GM12872 (cell line): ENCODE measurements around the gene ARRB1.

Experiments
- TF ChIP-seq, protein P1 (sequence below): IDR thresholded peaks from 3 replicates; pipeline ENCODE4 v1.5.1; 2011; ENCODE audit warnings: low read depth, mild to moderate bottlenecking, low read length, moderate library complexity; ENCODE audit not compliant: insufficient read depth

ARRB1 gene

DNA sequence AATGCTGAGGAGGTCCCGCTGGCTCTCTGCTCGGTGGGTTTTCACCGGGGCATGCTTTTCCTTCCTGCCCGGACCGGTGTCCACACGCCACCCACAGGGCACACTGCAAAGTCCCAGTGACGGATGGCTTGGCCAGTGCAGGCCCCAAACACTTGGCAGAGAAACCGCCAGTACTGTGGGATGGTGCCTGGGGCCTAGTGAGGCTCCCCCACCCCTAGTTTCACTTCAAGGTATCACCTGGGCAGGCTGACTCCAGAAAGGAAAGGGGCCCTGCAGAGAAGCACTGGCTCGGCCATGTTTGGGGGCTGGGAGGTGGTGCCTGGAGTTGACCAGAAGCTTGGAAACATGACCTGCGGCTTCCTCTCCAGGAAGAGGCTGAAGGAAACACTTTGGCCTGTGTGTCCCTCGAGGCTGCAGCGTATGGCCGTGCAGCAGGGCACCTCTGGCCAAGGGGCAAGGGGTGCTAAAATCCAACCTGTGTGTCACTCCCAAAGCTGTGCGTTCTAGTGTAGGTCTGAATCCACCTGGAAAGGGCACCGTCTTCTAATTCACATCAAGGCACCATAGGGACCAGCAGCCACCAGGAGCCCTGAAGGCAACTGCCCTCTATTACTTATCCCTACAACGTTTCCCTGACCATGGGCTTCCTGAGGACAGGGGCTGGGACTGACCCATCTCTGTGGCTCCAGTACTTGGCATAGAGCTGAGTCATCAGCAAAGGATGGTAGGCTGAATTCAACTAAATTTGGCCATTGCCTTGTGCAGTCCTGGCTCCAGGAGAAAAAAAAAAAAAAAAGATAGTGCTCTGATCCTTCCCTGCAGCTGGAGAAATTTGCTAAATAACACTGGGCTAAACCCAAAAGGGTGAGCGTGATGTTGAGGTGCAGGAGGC lies 88.3 kb downstream of the ARRB1 start:
- TF ChIP-seq, protein P1, sequence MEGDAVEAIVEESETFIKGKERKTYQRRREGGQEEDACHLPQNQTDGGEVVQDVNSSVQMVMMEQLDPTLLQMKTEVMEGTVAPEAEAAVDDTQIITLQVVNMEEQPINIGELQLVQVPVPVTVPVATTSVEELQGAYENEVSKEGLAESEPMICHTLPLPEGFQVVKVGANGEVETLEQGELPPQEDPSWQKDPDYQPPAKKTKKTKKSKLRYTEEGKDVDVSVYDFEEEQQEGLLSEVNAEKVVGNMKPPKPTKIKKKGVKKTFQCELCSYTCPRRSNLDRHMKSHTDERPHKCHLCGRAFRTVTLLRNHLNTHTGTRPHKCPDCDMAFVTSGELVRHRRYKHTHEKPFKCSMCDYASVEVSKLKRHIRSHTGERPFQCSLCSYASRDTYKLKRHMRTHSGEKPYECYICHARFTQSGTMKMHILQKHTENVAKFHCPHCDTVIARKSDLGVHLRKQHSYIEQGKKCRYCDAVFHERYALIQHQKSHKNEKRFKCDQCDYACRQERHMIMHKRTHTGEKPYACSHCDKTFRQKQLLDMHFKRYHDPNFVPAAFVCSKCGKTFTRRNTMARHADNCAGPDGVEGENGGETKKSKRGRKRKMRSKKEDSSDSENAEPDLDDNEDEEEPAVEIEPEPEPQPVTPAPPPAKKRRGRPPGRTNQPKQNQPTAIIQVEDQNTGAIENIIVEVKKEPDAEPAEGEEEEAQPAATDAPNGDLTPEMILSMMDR = no peak

DNA sequence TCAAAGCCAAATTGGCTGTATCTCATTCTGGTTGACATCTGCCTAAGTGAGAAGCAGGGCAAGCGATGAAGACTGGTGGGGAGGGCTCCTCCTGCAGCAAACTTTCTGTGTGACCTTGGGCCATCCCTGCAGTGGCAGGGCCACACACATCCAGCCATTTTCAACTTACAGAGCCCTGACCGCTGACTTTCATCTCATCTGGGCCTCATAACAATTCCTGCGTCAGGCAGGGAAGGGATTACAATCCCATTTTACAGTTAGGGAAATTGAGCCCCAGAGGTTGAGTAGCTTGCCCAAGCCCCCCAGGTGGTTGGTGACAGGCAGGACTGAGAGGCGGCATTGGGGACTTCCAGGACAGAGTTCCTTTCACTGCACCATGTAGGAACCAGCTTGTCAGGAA lies 89.0 kb downstream of the ARRB1 start:
- TF ChIP-seq, protein P1 = no peak

DNA sequence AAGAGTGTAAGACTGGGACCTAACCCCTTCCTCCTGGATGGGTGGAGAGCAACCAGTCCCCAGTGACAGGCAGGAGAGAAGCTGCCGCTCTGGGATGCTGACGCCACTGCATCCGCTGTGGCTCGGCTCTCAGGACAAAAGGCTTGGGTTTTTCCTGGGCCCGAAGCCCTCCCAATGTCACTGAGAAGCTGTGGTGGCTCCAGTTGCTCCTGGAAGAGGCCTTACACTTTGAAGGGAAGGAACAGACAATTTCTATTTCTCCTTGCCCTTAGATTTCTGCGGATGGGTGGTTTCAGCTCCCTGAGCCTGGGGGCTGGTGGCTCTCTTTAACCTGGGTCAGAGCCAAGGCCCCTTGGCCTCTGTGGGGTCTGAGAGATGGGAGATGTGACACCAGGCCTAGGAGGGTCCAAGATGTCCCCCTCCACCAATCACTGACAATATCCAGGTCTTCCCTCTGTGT lies 89.5 kb downstream of the ARRB1 start:
- TF ChIP-seq, protein P1 = no peak

DNA sequence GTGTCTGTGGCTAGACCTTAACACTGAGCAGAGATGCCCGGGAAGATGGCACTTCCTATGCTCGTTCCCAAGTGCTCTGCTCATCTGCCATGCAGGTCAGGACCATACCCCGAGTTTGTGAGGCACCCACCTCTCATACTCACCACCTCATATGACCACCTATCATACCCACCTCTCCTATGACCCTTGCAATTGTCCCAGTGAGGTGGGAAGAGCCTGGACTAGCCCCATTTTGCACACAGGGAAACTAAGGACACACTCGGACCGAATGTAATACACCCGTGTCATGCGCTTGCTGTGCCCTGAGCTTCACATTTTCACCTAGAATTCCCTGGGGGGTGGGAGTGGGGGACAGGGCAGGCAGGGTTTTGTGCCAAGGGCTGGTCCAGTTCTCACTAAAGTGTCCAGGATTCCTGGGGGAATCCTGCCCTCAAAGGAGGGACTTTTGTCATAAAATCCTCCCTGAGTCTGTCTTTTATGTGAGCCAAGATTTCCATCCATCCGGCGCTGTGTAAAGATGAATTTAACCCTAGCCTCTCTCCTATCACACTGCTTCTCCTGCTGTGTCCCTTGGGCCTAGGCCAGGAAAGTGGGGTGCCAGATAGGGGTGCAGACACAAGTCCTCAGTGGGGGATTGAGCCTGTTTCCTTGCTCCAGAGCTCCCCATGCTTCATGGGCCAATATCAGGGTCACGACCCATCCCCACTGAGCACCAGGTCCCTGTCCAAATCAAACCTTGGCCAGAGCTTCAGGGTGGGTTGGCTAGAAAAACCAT lies 90.9 kb downstream of the ARRB1 start:
- TF ChIP-seq, protein P1 = no peak

DNA sequence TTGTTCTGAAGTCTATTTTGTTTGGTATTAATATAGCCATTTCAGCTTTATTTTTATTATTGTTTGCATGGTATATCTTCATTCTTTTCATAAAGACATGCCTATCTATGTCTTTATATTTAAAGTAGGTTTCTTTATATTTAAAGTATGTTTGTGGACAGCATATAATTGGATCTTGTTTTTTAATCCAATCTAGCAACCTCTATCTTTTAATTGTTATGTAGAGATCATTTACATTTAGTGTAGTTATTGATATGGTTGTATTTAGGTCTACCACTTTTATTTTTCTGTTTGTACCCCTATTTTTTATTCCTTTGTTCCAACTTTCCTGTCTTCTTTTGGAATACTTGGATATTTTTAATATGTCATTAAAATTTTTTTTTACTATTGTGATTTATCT lies 97.1 kb downstream of the ARRB1 start:
- TF ChIP-seq, protein P1 = no peak

DNA sequence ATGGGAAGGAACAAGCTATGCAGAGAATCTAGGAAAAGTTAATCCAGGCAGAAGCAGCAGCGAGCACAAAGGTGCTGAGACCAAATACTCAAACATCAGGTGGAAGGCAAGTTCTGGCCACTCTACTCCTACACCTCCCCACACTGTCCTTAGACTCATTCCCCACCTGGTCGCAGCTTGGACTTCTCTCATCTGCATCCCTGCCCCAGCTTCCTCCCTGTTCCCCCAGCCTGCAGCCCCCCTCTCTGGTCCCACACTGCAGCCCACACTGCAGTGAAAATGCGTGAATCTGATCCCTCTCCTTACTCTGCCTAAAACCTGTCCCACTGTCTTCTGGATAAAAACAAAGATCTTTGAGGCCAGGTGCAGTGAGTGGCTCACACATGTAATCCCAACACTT lies 101.8 kb downstream of the ARRB1 start:
- TF ChIP-seq, protein P1 = no peak

DNA sequence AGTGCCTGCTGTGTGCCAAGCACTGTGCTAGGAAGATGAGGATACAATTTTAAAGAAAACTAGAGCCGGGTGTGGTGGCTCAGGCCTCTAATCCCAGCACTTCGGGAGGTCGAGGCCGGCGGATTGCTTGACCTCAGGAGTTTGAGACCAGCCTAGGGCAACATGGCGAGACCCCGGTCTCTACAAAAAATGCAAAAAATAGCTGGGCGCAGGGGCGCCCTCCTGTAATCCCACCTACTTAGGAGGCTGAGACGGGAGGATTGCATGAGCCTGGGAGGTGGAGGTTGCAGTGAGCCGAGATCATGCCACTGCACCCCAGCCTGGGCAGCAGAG lies 102.6 kb downstream of the ARRB1 start:
- TF ChIP-seq, protein P1 = no peak
